H9 (cell line): ENCODE results near the gene SH3RF3. TPM values are rescaled to one million over a fixed set of nuclear protein-coding genes. Genes with fewer than 3 reads are reported as not detected.

Source experiments
- DNase-seq: peaks from one replicate; pipeline ENCODE4 v3.0.0-alpha.2; 2017
- H2AFZ ChIP-seq: one replicate; pipeline ENCODE4 v1.6.1; 2013; ENCODE audit warnings: mild to moderate bottlenecking, low read length, control low read depth, moderate library complexity
- H2AK5ac ChIP-seq: 2 replicates; pipeline ENCODE4 v1.6.1; 2013; ENCODE audit warnings: low read length, control low read depth, mixed read lengths; ENCODE audit not compliant: insufficient read length
- H2BK120ac ChIP-seq: one replicate; pipeline ENCODE4 v1.6.1; 2013; ENCODE audit warnings: low read depth, mild to moderate bottlenecking, low read length, control low read depth, inconsistent platforms; ENCODE audit not compliant: poor library complexity, severe bottlenecking
- H2BK12ac ChIP-seq: 2 replicates; pipeline ENCODE4 v1.6.1; 2013; ENCODE audit warnings: low read length, control low read depth, mixed read lengths, low read depth; ENCODE audit not compliant: insufficient read length
- H2BK15ac ChIP-seq: 2 replicates; pipeline ENCODE4 v1.6.1; 2013; ENCODE audit warnings: low read depth, low read length, control low read depth
- H2BK20ac ChIP-seq: one replicate; pipeline ENCODE4 v1.6.1; 2013; ENCODE audit warnings: low read depth, mild to moderate bottlenecking, low read length, control low read depth, inconsistent platforms; ENCODE audit not compliant: poor library complexity, severe bottlenecking
- H2BK5ac ChIP-seq: 2 replicates; pipeline ENCODE4 v1.6.1; 2013; ENCODE audit warnings: low read length, control low read depth, mixed read lengths; ENCODE audit not compliant: insufficient read length
- H3K14ac ChIP-seq: 2 replicates; pipeline ENCODE4 v1.6.1; 2013; ENCODE audit warnings: low read length, control low read depth; ENCODE audit not compliant: insufficient read depth
- H3K18ac ChIP-seq: 2 replicates; pipeline ENCODE4 v1.6.1; 2013; ENCODE audit warnings: low read depth, mild to moderate bottlenecking, mixed read lengths, low read length, control low read depth; ENCODE audit not compliant: insufficient read length
- H3K23ac ChIP-seq: 2 replicates; pipeline ENCODE4 v1.6.1; 2013; ENCODE audit warnings: low read length, control low read depth, mixed read lengths, low read depth; ENCODE audit not compliant: insufficient read length
- H3K23me2 ChIP-seq: 2 replicates; pipeline ENCODE4 v1.6.1; 2013; ENCODE audit warnings: low read depth, mild to moderate bottlenecking, mixed read lengths, low read length, control low read depth; ENCODE audit not compliant: insufficient read length, poor library complexity, severe bottlenecking
- H3K27ac ChIP-seq: 2 replicates; pipeline ENCODE4 v1.5.1; 2013; ENCODE audit warnings: low read length, control low read depth, mixed read lengths, low read depth; ENCODE audit not compliant: insufficient read length
- H3K27me3 ChIP-seq: 2 replicates; pipeline ENCODE4 v1.6.1; 2013; ENCODE audit warnings: low read length, control low read depth, inconsistent platforms; ENCODE audit not compliant: insufficient read depth
- H3K4ac ChIP-seq: 2 replicates; pipeline ENCODE4 v1.6.1; 2013; ENCODE audit warnings: low read depth, mild to moderate bottlenecking, control low read depth, inconsistent platforms, low read length, moderate library complexity
- H3K4me1 ChIP-seq: 2 replicates; pipeline ENCODE4 v1.6.1; 2013; ENCODE audit warnings: low read length, control low read depth, inconsistent platforms; ENCODE audit not compliant: insufficient read depth
- H3K4me2 ChIP-seq: 2 replicates; pipeline ENCODE4 v1.6.1; 2013; ENCODE audit warnings: low read length, control low read depth, mixed read lengths; ENCODE audit not compliant: insufficient read length, insufficient read depth
- H3K56ac ChIP-seq: 2 replicates; pipeline ENCODE4 v1.6.1; 2013; ENCODE audit warnings: low read depth, mild to moderate bottlenecking, mixed read lengths, low read length, control low read depth; ENCODE audit not compliant: insufficient read length
- H3K79me1 ChIP-seq: 2 replicates; pipeline ENCODE4 v1.6.1; 2013; ENCODE audit warnings: low read depth, mild to moderate bottlenecking, moderate library complexity, low read length, control low read depth, inconsistent platforms; ENCODE audit not compliant: insufficient read depth, poor library complexity, severe bottlenecking
- H3K79me2 ChIP-seq: 2 replicates; pipeline ENCODE4 v1.6.1; 2013; ENCODE audit warnings: low read length, control low read depth, inconsistent platforms; ENCODE audit not compliant: insufficient read depth
- H3K9ac ChIP-seq: 2 replicates; pipeline ENCODE4 v1.6.1; 2013; ENCODE audit warnings: low read length, control low read depth, mixed read lengths; ENCODE audit not compliant: insufficient read length; ENCODE audit errors: extremely low read depth
- H3K9me3 ChIP-seq: one replicate; pipeline ENCODE4 v1.6.1; 2013; ENCODE audit warnings: low read depth, low read length, inconsistent platforms; ENCODE audit not compliant: control insufficient read depth
- H3T11ph ChIP-seq: one replicate; pipeline ENCODE4 v1.6.1; 2013; ENCODE audit warnings: mild to moderate bottlenecking, low read length, control low read depth, inconsistent platforms
- H4K20me1 ChIP-seq: one replicate; pipeline ENCODE4 v1.6.1; 2013; ENCODE audit not compliant: control insufficient read depth, insufficient read length, insufficient read depth
- H4K5ac ChIP-seq: 2 replicates; pipeline ENCODE4 v1.6.1; 2013; ENCODE audit warnings: low read depth, mild to moderate bottlenecking, mixed read lengths, low read length, control low read depth; ENCODE audit not compliant: insufficient read length
- H4K8ac ChIP-seq: replicated peaks from 2 replicates; pipeline ENCODE4 v1.6.1; 2013; ENCODE audit warnings: low read length, control low read depth, mixed read lengths, low read depth; ENCODE audit not compliant: insufficient read length
- H4K91ac ChIP-seq: 2 replicates; pipeline ENCODE4 v1.6.1; 2013; ENCODE audit warnings: low read depth, mild to moderate bottlenecking, moderate library complexity, mixed read lengths, low read length, control low read depth; ENCODE audit not compliant: insufficient read length
- H3K27ac Mint-ChIP-seq, 3 experiments: 2 replicates in 2 of 3; 3 replicates in 1 of 3; pipeline ENCODE4 v1.8.0; 2020 to 2021; ENCODE audit warnings: mixed read lengths in 3 of 3, mild to moderate bottlenecking in 1 of 3, moderate library complexity in 1 of 3
- H3K27me3 Mint-ChIP-seq: 2 replicates; pipeline ENCODE4 v1.8.0; 2021; ENCODE audit warnings: low read depth, mild to moderate bottlenecking, moderate library complexity, mixed read lengths
- H3K36me3 Mint-ChIP-seq, 3 experiments: 2 replicates in 2 of 3; 3 replicates in 1 of 3; pipeline ENCODE4 v1.8.0; 2020 to 2021; ENCODE audit warnings: low read depth in 3 of 3, mixed read lengths in 3 of 3; ENCODE audit not compliant: insufficient read depth in 1 of 3
- H3K4me1 Mint-ChIP-seq, 2 experiments: 2 replicates each; pipeline ENCODE4 v1.8.0; 2020; ENCODE audit warnings: mixed read lengths in 2 of 2
- H3K4me3 Mint-ChIP-seq, 2 experiments: 2 replicates in 1 of 2; 3 replicates in 1 of 2; pipeline ENCODE4 v1.8.0; 2020 to 2021; ENCODE audit warnings: mild to moderate bottlenecking in 2 of 2, mixed read lengths in 2 of 2, moderate library complexity in 1 of 2
- H3K9me3 Mint-ChIP-seq, 2 experiments: 2 replicates in 1 of 2; 3 replicates in 1 of 2; pipeline ENCODE4 v1.8.0; 2020; ENCODE audit warnings: mild to moderate bottlenecking in 2 of 2, mixed read lengths in 2 of 2, moderate library complexity in 1 of 2
- WGBS: extraction: QIAGEN DNeasy Blood & Tissue Kit; methylation state at CpG from one replicate; pipeline ENCODE4 v1.1.7; 2013; ENCODE audit warnings: missing lambda C conversion rate, low lambda C conversion rate, mixed read lengths; ENCODE audit not compliant: insufficient read length; ENCODE audit errors: extremely low coverage; 5-methylcytosine and 5-hydroxymethylcytosine counted together
- total RNA-seq: library from RNA; stranded (reverse); gene quantifications from 2 replicates; pipeline ENCODE4 v1.2.1, GENCODE V29; 2021
- TF ChIP-seq, protein P1 (sequence below): fragments of 200-600 bp; sonication (generic); conservative IDR thresholded peaks from 3 replicates; pipeline ENCODE4 v1.8.0; 2021; ENCODE audit warnings: antibody characterized with exemption, mild to moderate bottlenecking

SH3RF3 gene
- total RNA-seq, 1 experiment from 2014 or later: 0.46 TPM

DNA sequence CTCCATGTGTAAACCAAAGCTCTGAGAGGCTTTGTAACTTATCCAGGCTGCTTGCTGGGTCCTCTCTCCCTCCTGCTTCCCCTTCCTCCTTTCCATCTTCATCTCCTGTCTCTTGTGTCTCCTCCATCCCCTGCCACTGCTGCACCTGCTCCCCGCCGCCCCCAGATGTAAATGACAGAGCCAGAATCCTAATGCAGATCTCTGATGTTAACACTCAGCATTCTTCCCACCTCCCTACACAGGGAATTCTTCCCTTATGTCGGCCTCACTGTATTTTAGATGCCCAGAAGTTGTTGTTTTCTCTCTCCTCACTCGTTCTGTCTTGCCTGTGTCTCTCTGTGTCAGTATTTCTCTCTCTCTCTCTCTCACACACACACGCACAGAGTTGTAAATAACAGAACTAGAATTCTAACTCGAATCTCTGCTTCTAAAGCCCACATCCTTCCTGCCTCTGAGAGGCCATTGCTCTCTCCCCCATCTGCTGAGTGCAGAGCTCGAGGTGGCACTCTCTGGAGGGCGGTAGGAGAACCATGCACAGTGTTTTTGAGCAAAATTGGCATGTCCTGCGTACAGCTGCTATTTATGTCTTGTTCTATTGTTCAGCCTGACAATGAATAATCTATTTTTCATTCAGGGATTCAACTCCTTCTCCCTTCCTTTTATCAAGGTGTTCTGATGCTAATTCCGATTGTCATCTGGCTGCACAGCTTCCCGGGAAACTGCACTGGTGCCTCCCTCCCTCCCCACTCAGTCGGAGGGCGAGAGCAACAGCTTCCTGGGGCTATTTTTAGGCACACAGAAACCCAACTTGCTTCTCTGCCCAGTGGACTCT, 219.9 kb downstream of the SH3RF3 start:
- H3K23me2 ChIP-seq: no peaks in the 10 kb centered on the region
- H3K4ac ChIP-seq: no peak overlapping the region
- H3K4me1 ChIP-seq: peaks cover 8% of the 10 kb centered on the region; the same call in 1 of the 2 replicates
- H2AK5ac ChIP-seq: no peak overlapping the region
- no peaks in the 10 kb centered on the region; a peak in 1 of 7 replicates for H3K36me3 Mint-ChIP-seq
- no peak overlapping the region for H3K9ac ChIP-seq
- H4K5ac ChIP-seq: no peak overlapping the region
- H3K4me2 ChIP-seq: no peak overlapping the region
- peaks cover 11 to 21% of the 10 kb centered on the region in 2 experiments for H3K4me1 Mint-ChIP-seq
- no peaks in the 10 kb centered on the region for H3K79me1 ChIP-seq
- no peak overlapping the region for H2BK15ac ChIP-seq
- no peaks in the 10 kb centered on the region for H3K27me3 ChIP-seq
- H4K91ac ChIP-seq: no peak overlapping the region
- no peak for DNase-seq
- H2BK12ac ChIP-seq: no peak overlapping the region
- H2BK20ac ChIP-seq: no peak overlapping the region
- H3K18ac ChIP-seq: no peak overlapping the region
- H4K8ac ChIP-seq: no peak overlapping the region
- no peaks in the 10 kb centered on the region for H4K20me1 ChIP-seq
- no CpG with 5 or more reads among the region's 13 CpGs for WGBS
- no peak overlapping the region for H3K4me3 Mint-ChIP-seq
- no peak overlapping the region for H3K14ac ChIP-seq
- H3K79me2 ChIP-seq: no peaks in the 10 kb centered on the region
- H3K9me3 Mint-ChIP-seq: no peaks in the 10 kb centered on the region
- no peak overlapping the region for H2AFZ ChIP-seq
- H3K27me3 Mint-ChIP-seq: no peaks in the 10 kb centered on the region; the same call in none of the 2 replicates
- no peak overlapping the region for H2BK5ac ChIP-seq
- TF ChIP-seq, protein P1, sequence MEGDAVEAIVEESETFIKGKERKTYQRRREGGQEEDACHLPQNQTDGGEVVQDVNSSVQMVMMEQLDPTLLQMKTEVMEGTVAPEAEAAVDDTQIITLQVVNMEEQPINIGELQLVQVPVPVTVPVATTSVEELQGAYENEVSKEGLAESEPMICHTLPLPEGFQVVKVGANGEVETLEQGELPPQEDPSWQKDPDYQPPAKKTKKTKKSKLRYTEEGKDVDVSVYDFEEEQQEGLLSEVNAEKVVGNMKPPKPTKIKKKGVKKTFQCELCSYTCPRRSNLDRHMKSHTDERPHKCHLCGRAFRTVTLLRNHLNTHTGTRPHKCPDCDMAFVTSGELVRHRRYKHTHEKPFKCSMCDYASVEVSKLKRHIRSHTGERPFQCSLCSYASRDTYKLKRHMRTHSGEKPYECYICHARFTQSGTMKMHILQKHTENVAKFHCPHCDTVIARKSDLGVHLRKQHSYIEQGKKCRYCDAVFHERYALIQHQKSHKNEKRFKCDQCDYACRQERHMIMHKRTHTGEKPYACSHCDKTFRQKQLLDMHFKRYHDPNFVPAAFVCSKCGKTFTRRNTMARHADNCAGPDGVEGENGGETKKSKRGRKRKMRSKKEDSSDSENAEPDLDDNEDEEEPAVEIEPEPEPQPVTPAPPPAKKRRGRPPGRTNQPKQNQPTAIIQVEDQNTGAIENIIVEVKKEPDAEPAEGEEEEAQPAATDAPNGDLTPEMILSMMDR: no peak
- no peaks in the 10 kb centered on the region for H3K9me3 ChIP-seq
- no peak overlapping the region for H3T11ph ChIP-seq
- no peak overlapping the region for H3K23ac ChIP-seq
- no peak overlapping the region for H2BK120ac ChIP-seq
- H3K27ac ChIP-seq: no peak overlapping the region
- H3K27ac Mint-ChIP-seq: peak overlapping the region in 1 of 3 experiments; percentile 4; a peak in 3 of 7 replicates
- H3K56ac ChIP-seq: no peak overlapping the region
